Stimulated activated CD8-positive, alpha-beta memory T cell treated with anti-CD3 and anti-CD28 coated beads, Interleukin-12 subunit alpha, Interleukin-12 subunit beta, amount 100 ng/mL, for 4 hours (primary cell): ENCODE data around the gene KIF27.
A peak's percentile ranks its signal among the peaks of the same experiment; 100 is the strongest.
"Not testable (repeated sequence)": the region's sequence is repeated elsewhere in the genome, so short reads cannot be mapped to it uniquely, and the experiment has no call there.

Experiments
- DNase-seq: peaks from one replicate; pipeline ENCODE4 v3.0.0-alpha.2; 2020; ENCODE audit warnings: low read depth

Gene KIF27

DNA sequence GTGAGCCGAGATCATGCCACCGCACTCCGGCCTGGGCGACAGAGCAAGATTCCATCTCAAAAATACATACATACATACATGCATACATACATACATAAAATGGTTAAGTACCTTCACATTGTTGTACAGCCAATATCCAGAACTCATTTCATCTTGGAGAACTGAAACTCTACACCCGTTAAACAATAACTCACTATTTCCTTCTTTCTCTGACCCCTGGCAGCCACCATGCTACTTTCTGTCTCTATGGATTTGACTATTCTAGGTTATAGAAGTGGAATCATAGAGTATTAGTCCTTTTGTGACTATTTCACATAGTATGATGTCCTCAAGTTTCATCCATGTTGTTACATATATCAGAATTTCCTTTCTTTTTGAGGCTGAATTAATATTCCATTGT, 9.6 kb upstream of the KIF27 start:
- DNase-seq: no peak

- DNase-seq: no peak
Measured at GRCh38 chr9:83927591-83927990, 6.4 kb upstream of the KIF27 start.

GRCh38 chr9:83920469-83920926, 734 bp downstream of the KIF27 start:
- DNase-seq: no peak

DNA sequence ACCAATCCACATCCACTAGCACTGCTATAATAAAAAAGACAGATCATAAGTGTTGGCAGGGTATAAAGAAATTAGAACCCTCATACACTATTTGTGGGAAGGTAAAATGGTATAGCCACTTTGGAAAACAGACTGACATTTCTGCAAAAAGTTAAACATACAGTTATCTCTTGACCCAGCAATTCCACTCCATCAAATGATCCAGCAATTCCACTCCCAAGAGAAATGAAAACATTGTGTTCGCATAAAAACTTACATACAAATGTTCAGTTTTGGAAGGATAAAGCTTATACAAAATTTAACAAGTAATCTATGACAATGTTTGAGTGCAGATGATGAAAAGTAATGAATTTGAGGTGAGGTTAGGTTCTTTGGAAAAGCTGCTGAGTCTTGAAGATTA, 2.1 kb downstream of the KIF27 start:
- no peak for DNase-seq

DNA sequence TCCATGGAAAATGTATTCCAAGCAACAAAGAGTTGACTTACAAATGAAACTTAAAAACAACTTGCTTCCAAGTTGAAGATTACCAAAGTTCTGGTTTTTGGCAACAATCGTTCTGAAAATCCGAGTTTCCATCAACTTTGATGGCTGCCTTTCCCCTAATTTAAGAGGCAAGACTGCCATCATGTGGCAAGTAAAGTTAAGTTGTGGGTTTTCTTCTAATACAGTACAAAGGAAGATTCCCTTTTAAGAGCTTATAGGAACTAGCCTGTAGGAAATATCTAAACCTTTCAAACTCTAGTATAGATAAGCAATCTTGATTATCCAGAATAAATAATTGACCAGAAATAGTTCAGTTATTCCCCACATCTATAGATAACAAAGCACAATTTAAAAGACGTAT, 9.0 kb downstream of the KIF27 start:
- DNase-seq: not testable (repeated sequence)

- no peak for DNase-seq
Measured at GRCh38 chr9:83906144-83906543, 15.1 kb downstream of the KIF27 start.

GRCh38 chr9:83900615-83901014, 20.6 kb downstream of the KIF27 start:
- not testable (repeated sequence) for DNase-seq

- DNase-seq: not testable (repeated sequence)
Measured at GRCh38 chr9:83894301-83894700, 26.9 kb downstream of the KIF27 start.

DNA sequence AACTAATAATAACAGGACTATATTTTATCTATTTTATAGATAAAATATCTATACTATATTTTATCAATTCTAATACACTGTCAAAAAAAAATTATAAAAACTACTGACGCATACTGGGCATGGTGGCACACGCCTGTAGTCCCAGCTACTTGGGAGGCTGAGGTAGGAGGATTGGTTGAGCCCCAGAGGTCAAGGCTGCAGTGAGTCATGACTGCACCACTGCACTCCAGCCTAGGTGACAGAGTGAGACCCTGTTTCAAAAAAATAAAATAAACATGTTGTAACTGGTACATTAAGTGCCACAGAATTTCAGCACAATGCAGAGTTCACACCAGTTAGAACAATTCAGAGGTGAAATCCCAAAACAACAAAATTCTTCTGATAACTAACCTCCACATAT, 34.7 kb downstream of the KIF27 start:
- not testable (repeated sequence) for DNase-seq

DNA sequence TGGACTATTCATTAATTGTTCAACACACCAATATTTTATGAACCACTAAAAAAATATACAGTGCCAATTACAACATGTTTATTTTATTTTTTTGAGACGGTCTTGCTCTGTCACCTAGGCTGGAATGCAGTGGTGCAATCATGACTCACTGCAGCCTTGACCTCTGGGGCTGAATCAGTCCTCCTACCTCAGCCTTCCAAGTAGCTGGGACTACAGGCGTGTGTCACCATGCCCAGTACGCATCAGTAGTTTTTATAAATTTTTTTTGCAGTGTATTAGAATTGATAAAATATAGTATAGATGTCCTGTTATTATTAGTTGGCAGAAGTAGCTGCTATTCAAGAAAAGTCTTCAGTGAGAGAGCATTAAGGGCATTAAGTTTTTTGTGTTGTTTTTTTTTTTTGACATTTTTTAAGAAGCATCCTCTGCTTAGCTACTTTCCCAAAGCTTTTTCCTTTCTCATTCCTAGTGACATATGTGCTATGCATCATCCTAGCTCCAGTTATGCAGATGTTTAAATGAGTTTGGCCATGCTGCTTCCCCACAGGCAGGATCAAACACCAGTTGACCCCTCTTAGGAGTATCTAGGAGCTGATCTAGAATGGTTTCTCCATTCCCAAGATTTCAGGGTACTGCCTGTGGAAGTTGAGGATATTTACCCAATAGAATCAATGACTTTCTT, 35.5 kb downstream of the KIF27 start:
- DNase-seq: not testable (repeated sequence)

GRCh38 chr9:83881687-83882408, 39.4 kb downstream of the KIF27 start:
- not testable (repeated sequence) for DNase-seq

- DNase-seq: not testable (repeated sequence)
Measured at GRCh38 chr9:83875559-83875958, 45.7 kb downstream of the KIF27 start.

GRCh38 chr9:83849895-83850294, 71.3 kb downstream of the KIF27 start:
- not testable (repeated sequence) for DNase-seq

- DNase-seq: not testable (repeated sequence)
Measured at GRCh38 chr9:83837070-83837643, 84.1 kb downstream of the KIF27 start.

- DNase-seq: not testable (repeated sequence)
Measured at GRCh38 chr9:83830426-83831071, 90.7 kb downstream of the KIF27 start.

DNA sequence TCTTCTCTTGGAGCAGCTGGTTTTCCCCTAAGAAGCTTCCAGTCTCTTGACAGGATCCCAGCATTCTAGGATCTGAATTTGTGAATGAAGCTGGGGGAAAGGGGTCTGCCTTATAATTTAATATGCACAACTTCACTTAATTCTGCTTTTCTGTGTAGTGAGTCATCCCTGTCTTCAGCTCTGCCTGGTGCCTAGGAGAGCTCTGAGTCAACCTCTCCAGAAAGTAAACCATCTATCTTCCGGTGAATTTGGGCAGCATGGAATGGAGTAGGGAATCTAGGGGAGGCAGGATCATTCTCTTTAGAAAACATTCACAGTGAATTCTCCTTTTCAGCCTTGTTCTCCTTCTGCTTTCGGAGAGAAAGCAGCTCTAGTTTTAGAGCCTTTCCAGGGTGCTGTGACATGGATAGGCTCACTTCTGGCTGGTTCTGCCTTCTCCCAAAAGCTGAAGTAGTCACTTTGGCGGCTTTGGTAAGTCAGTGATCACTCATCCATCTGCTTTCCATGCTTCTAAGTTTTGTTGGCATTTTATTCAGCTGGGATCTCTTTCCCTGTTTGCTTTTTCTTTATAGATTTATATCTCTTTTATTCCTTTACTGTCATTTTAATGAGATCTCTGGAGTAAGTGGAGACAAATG, 96.1 kb downstream of the KIF27 start:
- not testable (repeated sequence) for DNase-seq

- DNase-seq: peak; percentile 72
Measured at GRCh38 chr9:83817356-83818278, 103.6 kb downstream of the KIF27 start, which contains the start of gene GKAP1. Gene GKAP1 (minus strand): TSS chr9:83817769. CDS start chr9:83806517, 11,252 bp downstream.

DNA sequence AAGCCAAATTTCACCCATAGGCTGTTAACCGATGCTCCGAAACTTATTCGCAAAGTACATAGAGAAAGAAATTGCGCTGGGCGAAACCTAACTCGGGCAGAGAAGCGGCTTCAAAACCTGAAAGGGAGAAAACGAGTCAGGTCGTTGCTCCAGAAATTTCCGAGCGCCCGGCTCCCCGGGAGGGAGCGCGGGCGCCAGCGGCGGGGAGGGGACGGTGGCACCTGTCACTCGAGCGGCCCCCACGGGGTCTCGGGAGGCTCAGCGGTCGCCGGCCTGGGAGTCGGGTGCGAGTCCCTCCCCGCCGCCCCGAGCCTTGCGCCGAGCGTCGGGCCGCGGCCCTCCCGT, 104.2 kb downstream of the KIF27 start:
- not testable (repeated sequence) for DNase-seq

GRCh38 chr9:83815120-83815519, 106.1 kb downstream of the KIF27 start:
- DNase-seq: not testable (repeated sequence)

DNA sequence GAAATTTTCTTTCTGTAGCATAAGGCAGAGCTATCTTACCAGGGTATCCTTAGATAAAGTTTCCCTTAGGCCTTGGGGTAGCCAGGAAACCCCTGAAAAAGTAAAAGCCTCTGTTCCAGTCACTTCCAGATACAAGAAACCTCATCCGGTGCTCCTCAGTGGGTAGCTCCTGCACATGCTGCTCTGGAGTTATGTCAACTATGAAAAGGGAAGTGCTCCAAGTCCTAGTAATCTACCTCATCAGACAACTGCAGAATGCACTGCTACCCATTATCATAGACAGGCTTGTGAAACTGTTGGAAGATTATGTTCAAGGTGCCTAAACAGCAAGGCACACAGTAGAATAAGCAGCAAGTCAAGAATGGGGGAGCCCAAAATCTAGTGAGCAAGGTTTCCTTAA, 112.0 kb downstream of the KIF27 start:
- DNase-seq: not testable (repeated sequence)

DNA sequence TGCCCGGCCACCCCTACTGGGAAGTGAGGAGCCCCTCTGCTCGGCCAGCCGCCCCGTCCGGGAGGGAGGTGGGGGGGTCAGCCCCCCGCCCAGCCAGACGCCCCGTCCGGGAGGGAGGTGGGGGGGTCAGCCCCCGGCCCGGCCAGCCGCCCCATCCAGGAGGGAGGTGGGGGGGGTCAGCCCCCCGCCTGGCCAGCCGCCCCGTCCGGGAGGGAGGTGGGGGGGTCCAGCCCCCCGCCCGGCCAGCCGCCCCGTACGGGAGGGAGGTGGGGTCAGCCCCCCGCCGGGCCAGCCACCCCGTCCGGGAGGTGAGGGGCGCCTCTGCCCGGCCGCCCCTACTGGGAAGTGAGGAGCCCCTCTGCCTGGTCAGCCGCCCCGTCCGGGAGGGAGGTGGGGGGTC, 116.8 kb downstream of the KIF27 start:
- not testable (repeated sequence) for DNase-seq
